GM18498 (cell line): Measurements from ENCODE around the gene ACACA.

ENCODE experiments used
- ATAC-seq: cut with Tn5 transposase; IDR thresholded peaks from one replicate; pipeline ENCODE4 v1.9.1; 2021; ENCODE audit warnings: mild to moderate bottlenecking, moderate library complexity; ENCODE audit not compliant: unreplicated experiment

Gene ACACA

DNA sequence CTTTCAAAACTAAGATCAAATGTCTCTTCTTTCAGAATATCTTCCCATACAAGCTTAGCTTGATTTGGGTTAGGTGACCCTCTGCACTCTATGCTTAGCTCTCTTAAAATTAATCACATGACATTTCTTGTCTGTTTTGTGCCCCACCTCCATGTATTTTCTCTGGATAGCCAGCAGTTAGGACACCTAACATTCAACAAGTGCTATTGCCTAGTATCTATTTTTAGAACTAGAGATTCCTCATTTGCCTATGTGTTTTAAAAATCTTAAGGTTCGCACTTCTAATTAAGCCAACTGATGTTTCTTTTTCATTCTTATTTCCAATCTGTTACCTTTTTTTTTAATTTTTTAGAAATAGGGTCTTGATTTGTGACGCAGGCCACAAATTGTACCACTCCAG is 160.6 kb downstream of the ACACA start:
- ATAC-seq, result no peak

GRCh38 chr17:37240381-37240780 is 166.3 kb downstream of the ACACA start:
- no peak for ATAC-seq

GRCh38 chr17:37239690-37240334 is 166.8 kb downstream of the ACACA start:
- ATAC-seq, result no peak

DNA sequence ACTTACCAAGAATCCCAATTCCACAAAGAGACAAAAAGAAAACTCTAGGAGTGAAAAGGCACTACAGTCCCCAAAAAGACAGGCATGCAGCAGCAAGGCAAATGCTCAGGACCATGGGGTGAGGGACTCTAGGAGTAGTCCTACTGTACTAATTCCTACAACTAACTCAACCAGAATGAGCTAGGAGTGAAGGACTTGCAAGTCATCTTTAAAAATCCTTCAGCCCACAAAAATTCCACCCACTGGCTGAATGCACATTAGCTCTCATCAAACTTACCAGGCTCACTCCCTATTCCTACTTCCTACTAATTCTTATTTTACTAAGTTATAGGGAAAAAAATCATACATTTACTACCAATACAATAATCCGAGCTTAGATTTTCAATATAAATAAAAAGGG is 172.5 kb downstream of the ACACA start:
- ATAC-seq, result no peak

- no peak for ATAC-seq
Observed at GRCh38 chr17:37233036-37233435, 173.6 kb downstream of the ACACA start.

- ATAC-seq, result no peak
Observed at GRCh38 chr17:37231887-37232286, 174.7 kb downstream of the ACACA start.

DNA sequence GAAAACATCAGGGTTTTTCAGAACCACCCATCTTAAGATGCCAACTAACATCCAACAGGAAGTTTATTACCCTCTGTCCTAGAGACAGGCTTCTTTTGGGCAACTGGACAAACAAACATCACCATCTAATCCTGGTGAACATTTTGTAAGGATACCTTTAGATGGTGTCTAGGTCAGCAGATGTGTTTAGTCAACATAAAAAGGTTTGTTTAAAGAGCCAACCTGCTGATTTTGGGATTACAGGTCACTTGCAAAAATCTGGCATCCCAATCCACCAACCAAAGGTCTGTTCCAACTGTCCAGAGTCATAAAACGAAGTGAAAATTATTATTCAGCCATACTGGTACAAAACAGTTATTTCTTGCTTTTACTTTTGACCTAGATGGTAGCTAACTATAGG is 176.0 kb downstream of the ACACA start:
- ATAC-seq, result no peak

GRCh38 chr17:37225465-37225864 is 181.2 kb downstream of the ACACA start:
- ATAC-seq, result no peak

- ATAC-seq, result no peak
Observed at GRCh38 chr17:37221865-37222264, 184.8 kb downstream of the ACACA start.

GRCh38 chr17:37220607-37220953 is 186.1 kb downstream of the ACACA start:
- ATAC-seq, result no peak

DNA sequence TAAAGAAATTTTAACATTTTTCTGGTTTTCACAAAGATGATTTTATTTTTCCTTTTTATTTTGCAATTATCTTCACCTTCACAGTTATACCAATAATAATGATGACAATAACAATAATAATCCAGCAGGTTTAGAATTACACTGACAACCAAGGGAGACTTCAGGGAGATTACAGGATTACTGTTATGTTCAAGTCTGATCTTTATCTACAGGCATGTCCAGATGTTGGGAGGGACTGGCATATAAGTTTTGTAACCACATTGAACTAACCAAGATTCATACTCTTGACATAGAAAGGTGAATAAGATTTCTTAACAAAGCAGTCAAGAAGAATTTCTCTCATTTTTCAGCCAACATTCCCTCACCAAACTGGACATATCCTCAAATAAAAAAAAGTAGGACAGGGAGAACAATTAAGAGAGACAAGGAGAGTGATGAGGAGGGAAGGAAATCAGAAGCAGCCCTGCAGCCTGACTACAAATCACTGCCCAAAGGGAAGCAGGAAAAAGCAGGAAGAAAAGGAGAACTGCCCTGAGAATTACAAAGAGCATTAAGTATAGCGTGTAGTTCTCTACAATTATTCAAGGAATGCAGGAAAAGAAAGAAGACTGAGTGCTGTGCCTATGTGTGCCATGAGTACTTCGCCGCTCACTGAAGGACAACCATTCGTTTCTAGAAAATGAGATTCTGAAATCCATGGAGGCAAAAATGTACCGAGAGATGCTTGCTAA is 186.6 kb downstream of the ACACA start:
- ATAC-seq, result no peak

GRCh38 chr17:37218849-37219248 is 187.8 kb downstream of the ACACA start:
- no peak for ATAC-seq

GRCh38 chr17:37214416-37214815 is 192.2 kb downstream of the ACACA start:
- no peak for ATAC-seq

- ATAC-seq, result no peak
Observed at GRCh38 chr17:37213927-37214326, 192.7 kb downstream of the ACACA start.

GRCh38 chr17:37212179-37212578 is 194.5 kb downstream of the ACACA start:
- no peak for ATAC-seq

GRCh38 chr17:37211136-37211535 is 195.5 kb downstream of the ACACA start:
- no peak for ATAC-seq

GRCh38 chr17:37207103-37207502 is 199.5 kb downstream of the ACACA start:
- ATAC-seq, result no peak

DNA sequence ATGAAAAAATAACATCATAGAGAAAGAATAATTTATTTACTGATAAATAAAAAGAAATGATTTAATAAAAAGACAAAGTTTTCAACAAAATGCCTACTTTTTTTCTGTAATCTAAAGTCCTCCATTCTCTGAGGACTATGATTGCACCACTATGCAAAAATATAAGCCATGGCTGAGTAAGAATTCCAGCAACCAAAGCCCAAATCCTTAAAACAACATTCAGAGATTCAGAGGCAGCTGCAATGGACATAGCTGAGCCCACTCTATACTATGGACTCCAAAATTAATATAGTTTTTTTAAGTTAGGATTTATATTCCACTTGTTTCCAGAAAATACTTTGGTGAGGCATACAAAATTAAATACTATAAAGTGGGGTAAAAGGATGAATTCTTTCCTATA is 200.3 kb downstream of the ACACA start:
- no peak for ATAC-seq

GRCh38 chr17:37200497-37200896 is 206.1 kb downstream of the ACACA start:
- ATAC-seq, result no peak

DNA sequence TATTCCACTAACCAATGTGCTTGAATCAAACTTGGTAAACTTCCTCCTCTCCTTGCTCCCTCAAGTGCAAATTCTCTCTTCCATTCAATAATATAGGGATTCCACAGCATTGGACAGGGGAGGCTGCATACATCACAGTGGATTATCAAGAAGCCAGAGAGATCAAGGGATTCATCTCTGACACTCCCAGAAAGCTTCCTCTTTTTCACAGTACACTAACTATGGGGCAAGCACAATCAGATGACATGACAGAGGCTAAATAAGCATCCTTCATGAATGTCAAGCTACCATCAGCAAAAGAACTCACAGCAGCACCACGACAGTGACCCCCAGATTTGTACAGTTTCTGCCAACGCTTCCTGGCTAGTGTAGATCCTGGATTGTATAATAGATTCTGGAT is 209.3 kb downstream of the ACACA start:
- ATAC-seq, result no peak

DNA sequence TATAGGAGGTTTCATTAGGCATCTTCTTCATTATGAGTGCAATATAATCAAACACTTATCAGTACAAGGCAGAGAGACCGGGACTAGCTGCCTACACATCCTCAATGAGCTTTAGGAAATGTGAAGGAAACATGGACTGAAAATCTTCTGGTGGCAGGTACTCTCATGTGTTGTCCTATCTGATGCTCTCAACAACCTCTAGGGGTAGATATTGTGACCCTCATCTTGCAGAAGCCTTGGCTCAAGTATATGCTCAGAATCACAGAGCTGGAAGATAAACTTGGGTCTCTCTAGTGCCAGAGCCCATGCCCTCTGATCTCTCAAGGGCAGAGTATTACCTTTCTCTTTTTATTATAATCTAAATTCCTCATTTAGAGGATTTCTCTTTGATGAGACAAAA is 212.4 kb downstream of the ACACA start:
- no peak for ATAC-seq

DNA sequence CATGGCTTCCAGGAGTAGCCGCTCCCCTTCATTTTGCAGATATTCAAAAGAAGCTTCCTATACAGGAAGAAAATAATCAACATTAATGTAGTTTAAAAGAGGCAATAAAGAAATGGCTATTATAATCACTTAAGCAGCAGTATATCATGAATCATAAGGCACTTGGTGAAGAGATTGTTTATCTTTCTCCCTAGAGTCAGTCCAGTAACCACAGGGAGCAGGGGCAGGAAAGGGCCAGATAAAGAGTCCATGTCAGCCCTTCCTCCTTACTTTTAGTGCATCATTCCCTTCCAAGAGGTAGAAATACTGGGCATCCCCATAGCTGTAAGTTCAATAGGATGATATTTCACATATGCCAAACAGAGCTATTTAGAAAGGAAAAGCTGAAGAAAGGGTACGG is 215.4 kb downstream of the ACACA start:
- no peak for ATAC-seq

- ATAC-seq, result no peak
Observed at GRCh38 chr17:37190493-37190892, 216.1 kb downstream of the ACACA start.
